HG02763 (cell line): ENCODE measurements around the gene ACP3.
"Not testable (repeated sequence)": the region's sequence is repeated elsewhere in the genome, so short reads cannot be mapped to it uniquely, and the experiment has no call there.

Source experiments
- ATAC-seq: cut with Tn5 transposase; IDR thresholded peaks from one replicate; pipeline ENCODE4 v1.9.1; 2021; ENCODE audit warnings: mild to moderate bottlenecking, moderate library complexity; ENCODE audit not compliant: unreplicated experiment

Gene ACP3, protein sequence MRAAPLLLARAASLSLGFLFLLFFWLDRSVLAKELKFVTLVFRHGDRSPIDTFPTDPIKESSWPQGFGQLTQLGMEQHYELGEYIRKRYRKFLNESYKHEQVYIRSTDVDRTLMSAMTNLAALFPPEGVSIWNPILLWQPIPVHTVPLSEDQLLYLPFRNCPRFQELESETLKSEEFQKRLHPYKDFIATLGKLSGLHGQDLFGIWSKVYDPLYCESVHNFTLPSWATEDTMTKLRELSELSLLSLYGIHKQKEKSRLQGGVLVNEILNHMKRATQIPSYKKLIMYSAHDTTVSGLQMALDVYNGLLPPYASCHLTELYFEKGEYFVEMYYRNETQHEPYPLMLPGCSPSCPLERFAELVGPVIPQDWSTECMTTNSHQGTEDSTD

DNA sequence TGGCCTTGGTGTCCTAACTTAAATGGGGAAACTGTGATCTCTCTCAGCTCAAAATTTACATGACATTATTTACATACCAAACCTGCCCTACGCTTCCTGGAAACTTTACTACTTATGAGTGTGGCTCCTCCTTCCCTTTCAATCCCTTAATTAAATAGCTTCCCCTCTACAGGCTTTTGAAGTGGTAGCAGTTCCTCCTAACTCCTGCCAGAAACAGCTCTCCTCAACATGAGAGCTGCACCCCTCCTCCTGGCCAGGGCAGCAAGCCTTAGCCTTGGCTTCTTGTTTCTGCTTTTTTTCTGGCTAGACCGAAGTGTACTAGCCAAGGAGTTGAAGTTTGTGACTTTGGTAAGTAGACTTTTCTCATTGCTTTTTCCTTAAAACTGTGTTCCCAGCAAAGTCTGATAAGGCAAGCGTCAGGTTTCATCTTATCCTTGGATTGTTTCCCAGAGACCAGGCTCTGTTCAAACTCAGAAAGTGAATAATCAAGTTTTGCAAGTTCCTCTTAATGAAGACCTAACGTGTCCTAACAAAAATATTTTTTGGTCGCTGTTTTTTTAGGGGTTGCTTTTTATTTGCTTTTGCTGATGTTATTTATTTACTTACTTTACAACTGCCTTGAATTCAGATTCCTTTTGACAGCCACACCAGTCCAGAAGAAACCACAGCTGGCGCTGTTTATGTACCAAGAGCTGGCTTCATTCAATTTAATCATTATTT lies at the start of gene ACP3:
Gene ACP3 (plus strand): TSS at position 179 of the 720 bp plus-strand sequence. CDS start 50 bp downstream, at position 229.
- ATAC-seq = no peak

DNA sequence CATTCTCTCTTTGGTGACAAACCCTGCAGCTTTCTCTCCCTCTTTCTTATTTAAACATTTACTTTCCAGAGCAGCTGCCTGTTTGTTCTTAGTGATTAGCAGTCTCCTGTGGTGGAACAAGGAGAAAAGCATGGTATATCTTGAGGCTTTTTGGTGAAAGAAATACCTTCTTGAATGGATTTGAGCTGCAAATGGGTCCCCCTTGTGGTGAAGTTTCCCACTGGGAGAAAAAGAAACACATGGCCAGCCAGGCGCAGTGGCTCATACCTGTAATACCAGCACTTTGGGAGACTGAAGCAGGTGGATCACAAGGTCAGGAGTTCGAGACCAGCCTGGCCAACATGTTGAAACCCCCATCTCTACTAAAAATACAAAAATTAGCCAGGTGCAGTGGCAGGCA lies 48.3 kb upstream of the ACP3 start:
- no peak for ATAC-seq

DNA sequence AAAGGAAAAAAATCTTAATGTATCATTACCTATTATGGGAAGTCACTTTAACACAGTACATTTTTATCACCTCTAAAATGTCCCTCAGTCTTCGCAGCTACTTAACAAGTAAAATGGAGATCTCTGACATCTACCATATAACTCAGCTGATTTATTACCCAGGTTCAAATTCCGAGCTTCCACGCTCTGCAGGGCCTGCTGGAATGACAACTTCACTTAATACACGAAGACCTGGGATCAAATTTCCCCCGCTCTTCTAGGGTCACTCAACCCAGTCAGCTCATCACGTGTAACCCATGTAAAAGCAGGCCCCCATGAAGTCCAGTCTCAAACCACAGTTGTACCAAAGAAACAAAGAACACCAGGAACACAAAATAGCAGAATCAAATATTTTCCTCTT lies 44.2 kb upstream of the ACP3 start:
- ATAC-seq = no peak

DNA sequence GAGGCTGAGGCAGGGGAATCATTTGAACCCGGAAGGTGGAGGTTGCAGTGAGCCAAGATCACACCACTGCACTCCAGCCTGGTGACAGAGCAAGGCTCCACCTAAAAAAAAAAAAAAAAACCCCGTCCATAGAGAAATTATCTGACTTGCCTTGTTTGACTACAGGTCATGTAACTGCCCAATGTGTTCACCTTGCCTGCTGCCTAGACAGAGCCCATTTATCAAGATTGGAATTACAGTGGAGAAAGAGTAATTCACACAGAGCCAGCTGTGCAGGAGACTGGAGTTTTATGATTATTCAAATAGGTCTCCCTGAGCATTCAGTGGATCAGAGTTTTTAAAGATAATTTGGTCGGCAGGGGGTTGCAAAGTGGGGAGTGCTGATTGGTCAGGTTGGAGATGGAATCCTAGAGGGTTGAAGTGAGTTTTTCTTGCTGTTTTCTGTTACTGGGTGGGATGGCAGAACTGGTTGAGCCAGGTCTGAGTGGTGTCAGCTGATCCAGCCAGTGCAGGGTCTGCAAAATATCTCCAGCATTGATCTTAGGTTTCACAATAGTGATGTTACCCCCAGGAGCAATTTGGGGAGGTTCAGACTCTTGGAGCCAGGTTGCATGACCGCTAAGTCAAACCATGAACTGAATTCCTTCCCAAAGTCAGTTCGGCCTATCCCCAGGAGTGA lies 40.8 kb upstream of the ACP3 start:
- ATAC-seq = no peak

DNA sequence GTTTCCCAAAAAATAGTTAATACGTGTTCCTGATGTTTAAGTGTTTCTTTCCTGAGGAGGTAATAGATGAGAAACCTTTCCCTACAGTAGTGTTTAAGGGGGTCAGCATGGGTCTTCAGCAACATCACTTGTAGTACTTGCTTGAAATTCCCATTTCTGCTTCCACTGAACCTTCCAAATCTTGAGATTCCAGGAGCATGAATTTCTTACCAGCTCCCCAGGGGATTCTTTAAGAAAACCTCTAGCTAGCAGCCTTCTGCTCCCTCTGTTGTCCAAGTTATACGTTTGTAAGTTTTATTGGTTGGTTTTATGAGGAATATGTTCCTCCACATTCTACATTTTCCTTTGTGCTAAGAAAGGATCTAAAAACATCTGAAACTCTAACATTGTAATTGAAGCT lies 38.2 kb upstream of the ACP3 start:
- no peak for ATAC-seq

DNA sequence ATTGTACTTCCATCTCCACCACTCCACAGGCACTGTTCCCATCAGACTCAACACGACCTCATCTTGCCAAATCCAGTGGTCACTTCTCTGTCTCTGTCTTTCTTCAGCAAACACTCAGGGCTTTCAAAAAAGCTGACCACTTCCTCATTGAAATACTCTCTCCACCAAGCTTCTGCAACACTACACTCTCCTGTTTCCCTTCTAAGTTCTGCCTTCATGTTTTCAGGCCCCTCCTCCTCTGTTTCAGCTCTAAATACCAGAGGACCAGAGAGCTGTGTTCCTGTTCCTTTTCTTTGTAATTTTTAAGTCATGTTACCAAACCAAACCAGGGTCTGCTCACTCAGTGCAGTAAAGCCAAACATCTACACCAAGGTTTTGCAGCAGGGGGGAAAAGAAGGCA lies 33.8 kb upstream of the ACP3 start:
- ATAC-seq = no peak

DNA sequence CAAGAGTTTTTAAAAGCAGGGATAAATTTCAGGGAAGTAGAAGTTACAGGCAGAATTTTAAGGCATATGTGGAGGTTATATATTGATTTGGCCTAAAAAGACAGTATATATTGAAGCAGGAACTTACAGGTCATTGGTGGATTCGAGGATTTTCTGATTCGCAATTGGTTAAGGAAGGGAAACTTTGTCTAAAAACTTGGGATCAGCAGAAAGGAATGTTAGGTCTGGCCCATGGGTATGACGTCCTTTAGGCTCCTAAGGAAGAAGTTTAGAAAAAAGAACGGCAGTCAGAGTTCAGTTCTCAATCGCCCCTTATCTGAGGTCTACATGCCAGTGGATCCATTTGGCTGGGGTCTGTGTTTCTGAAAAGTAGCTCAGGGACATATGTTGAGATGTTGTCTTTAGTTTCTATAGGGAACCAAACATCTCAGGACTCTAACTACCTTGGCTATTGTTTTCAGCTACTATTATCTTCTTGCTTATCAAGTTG lies 33.2 kb upstream of the ACP3 start:
- no peak for ATAC-seq

DNA sequence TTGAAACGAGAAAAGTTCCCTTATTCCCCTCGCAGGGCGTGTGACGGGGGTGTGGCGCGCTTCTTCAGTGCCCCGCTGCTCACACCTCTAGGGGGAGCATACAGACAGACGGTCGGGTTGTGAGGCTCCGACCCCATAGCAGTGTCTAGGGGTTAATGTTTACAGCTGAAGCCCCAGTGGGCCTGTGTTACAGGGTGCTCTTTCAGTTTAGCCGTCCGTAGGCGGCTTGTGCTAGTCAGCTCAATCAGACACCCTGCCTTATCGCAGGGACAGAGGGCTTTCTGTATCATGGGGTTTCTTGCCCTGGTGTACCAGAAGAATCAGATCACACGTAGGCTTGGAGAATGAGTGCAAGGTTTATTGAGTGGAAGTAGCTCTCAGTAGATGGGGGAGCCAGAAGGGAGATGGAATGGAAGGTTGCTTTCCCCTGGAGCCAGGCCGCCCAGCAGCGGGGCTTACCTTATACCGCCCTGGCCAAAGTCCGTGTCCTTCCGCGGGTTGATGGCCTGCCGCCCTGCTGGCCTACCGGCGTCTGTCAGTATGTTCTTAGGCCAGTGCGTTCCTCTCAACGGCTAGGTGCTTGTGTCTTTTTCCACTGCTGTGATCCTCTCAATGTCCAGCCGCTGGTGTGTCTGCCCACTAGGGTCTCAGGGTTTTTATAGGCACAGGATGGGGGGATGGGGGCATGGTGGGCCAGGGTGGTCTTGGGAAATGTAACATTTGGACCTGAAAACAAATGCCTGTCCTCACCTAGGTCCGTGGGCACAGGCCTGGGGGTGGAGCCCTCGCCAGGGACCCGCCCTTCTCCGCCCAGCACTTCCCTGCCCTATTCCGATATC lies 32.2 kb upstream of the ACP3 start:
- ATAC-seq = no peak

DNA sequence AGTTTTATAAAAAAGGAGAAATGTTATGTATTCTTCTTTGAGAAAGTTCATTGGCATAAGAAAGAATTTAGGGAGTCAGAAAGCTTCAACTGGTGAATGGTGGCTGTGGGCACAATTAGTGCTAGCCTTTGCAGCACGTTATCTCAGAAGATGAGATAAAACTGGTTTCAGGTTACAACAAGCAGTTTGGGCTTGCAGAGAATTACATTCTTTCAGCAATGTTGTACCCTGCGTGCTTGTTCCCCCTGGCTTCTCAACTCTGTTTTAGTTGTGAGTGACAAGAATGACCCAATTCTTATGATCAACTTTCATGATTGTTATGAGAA lies 31.6 kb upstream of the ACP3 start:
- no peak for ATAC-seq

DNA sequence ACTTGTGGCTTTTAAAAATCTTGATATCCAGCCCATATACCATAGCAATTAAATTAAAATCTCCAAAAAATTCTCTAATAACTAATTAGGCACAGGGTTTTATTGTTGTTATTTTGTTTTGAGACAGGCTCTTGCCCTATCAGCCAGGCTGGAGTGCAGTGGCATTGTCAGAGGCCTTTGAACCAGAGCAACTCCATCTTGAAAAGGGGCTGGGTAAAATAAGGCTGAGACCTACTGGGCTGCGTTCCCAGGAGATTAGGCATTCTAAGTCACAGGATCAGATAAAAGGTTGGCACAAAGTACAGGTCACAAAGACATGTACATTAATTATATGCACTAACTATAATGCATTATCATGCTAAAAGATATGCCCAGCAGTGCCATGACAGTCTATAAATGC lies 31.2 kb upstream of the ACP3 start:
- ATAC-seq = no peak

DNA sequence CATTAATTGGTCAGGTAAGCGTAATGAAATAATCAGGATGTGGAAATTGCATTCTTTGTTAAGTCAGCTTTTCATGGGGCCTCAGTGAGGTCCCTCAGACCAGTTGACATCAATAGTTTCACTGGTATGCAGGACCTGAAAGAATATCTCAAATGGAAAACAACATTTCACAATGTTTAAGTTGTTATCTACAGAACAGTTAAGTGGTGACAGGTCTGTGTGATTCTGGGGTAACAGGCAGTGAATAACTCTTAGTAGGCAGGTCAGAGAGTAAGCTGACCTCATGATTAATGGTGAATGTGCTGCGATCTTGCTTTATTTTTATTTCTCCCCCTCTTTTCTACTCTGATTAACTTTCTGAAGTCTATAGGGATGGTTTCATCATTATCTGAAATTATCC lies 28.9 kb upstream of the ACP3 start:
- no peak for ATAC-seq

DNA sequence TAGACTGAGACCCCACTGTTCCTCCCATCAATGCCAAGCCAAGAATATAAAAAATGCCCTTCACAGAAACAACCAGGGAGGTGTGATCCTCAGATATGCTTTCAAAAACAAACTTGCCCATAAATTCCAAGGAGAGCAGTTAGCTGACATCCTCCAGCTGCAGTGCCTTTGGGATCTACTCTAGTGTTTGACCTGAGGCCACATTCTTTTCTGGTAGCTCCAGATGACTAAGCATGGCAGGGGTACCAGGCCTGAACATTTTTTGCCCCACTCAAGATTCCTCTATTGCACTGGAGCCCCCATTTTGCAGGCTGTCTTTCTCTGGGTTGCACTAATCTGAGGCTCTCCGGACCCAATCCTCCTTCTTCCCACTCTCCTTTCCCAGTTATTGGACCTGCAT lies 27.9 kb upstream of the ACP3 start:
- ATAC-seq = no peak

DNA sequence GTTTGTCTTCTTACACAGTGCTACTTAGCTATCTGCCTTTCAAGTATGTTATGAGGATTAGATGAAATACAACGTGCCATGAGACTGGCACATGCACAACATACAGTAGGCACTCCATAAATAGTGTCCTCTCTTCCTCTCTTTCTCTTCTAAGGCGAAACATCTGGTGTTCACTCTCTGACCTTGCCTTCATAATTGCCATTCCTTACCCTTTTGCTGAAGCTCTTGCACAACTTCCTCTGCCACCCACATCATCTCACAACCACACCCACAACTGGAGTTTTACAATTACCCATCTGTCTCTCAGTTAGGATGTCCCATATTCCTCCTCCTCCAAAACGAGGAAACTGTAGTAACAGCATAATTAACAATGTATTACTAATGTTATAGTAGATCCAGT lies 26.4 kb upstream of the ACP3 start:
- ATAC-seq = no peak

DNA sequence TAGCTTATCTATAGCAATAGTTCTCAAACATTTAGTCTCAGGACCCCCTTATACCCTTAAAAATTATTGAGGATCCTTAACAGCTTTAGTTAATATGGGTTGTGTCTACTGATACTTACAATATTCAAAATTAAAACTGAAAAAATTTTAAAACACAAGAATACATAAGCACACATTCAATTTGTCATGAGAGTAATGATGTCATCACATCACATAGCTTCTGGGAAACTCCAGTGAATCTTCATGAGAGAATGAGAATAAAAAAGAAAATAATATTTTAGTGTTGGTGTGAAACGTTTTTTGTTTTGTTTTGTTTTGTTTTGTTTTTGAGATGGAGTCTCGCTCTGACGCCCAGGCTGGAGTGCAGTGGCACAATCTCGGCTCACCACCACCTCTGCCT lies 25.2 kb upstream of the ACP3 start:
- ATAC-seq = no peak

DNA sequence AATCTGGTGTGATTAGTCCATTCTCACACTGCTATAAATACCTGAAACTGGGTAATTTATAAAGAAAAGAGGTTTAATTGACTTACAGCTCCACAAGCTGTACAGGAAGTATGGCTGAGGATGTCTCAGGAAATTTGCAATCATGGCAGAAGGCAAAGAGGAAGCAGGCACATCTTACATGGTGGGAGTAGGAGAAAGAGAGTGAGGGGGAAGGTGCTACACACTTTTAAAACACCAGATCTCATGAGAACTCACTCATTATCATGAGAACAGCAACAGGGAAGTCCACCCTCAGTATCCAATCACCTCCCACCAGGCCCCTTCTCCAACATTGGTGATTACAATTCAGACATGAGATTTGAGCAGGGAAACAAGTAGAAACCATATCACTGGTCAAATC lies 24.0 kb upstream of the ACP3 start:
- ATAC-seq = no peak

DNA sequence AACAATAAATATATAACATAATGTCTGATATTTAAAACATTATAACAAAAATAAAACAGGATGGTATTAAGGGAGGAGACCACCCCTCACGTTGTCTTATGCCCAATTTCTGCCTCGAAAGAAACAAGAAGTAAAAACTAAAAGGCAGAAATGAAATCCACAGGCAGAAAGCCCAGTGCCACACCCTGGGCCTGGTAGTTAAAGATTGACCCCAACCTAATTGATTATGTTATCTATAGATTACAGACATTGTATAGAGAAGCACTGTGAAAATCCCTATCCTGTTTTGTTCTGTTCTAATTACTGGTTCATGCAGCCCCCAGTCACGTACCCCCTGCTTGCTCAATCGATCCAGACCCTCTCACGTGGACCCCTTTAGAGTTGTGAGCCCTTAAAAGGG lies 22.3 kb upstream of the ACP3 start:
- no peak for ATAC-seq

DNA sequence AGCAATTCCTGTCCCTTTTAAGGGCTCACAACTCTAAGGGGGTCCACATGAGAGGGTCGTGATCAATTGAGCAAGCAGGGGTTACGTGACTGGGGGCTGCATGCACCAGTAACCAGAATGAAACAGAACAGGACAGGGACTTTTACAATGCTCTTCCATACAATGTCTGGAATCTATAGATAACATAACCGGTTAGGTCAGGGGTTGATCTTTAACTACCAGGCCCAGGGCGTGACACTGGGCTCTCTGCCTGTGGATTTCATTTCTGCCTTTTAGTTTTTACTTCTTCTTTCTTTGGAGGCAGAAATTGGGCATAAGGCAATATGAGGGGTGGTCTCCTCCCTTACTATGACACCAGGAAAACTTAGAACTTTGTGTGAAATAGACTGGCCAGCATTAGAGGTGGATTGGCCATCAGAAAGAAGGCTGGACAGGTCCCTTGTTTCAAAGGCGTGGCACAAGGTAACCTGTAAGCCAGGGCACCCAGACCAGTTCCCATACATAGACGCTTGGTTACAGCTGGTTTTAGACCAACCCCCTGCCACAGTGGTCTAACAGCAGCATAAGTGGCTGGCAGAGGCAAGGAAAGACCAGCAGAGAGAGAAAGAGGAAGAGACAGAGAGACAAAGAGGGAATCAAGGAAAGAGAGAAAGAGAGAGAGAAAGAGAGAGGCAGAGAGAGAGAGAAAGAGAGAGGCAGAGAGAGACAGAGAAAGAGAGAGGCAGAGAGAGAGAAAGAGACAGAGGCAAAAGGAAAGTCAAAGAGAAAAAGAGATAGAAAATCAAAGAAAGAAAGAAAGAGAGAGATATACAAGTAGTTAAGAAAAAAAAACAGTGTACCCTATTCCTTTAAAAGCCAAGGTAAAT lies 13.6 kb upstream of the ACP3 start:
- not testable (repeated sequence) for ATAC-seq

DNA sequence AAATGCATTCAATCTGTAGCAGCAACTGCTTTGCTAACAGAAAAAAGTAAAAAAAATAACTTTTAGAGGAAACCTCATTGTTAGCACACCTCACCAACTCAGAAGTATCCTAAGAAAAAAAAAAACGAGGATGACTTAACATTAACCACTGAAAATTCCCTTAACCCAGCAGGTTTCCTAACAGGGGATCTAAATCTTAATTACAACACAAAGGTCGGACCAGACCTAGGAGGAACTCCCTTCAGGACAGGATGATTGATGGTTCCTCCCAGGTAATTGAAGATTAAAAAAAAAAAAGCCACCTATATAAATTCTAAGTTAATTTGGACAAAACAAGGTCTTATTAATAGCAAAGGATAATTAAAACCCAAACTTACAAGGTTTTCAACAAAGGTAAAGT lies 12.9 kb upstream of the ACP3 start:
- ATAC-seq = not testable (repeated sequence)

DNA sequence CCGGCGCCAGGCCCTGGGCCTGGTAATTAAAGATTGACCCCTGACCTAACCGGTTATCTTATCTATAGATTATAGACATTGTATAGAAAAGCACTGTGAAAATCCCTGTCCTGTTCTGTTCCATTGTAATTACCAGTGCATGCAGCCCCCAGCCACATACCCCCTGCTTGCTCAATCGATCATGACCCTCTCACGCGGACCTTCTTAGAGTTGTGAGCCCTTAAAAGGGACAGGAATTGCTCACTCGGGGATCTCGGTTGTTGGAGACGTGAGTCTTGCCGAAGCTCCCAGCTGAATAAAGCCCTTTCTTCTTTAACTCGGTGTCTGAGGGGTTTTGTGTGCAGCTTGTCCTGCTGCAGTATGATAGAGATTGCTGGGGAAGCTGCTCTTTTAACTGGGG lies 7.2 kb upstream of the ACP3 start:
- ATAC-seq = not testable (repeated sequence)

DNA sequence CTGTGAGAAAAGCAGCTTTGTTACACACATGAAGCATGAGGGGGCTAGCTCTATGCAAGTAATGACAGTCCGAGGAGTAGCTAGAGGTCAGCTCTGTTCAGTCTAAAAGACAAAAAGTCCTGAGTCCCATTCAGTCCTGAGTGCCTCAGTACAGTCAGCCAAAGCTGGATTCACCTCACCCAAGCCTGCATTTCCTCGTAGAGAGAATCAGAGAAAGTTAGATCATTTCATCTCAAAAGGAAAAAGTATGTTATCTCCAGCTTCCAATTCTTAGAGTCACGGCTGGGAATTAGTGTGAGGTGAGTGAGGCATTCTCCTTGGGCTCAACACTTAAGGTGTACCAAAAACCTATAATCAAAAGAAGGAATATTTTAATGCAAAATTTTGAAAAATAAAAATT lies 5.9 kb upstream of the ACP3 start:
- ATAC-seq = no peak
